ENCODE results near the gene ALX4. TPM values are rescaled to one million over a fixed set of nuclear protein-coding genes. Genes with fewer than 3 reads are reported as not detected.

ALX4 gene
- total and polyA plus RNA-seq, 2 donors (not counting 1 experiment from before 2014, with no cell fraction given): not detected

GRCh38 chr11:44316659-44317240, 6.8 kb upstream of the ALX4 start:
- Histone ChIP-seq H2AFZ (ENCODE audit: low read length) (no peak overlapping the region), H3K4me3 (replicated peaks in 1 of 4; ENCODE audit: control extremely low read depth in 1 of 4, insufficient read depth in 1 of 4, low read depth in 3 of 4, low read length in 4 of 4) (no peak overlapping the region), H3K4me1 (ENCODE audit: control insufficient read depth, extremely low read depth, insufficient read depth, low read length) (no peaks in the 10 kb centered on the region), H3K9ac (ENCODE audit: insufficient read depth, low read length) (no peak overlapping the region), H4K20me1 (ENCODE audit: control insufficient read depth, extremely low read depth, insufficient read depth, low read length) (no peaks in the 10 kb centered on the region), H3K79me2 (ENCODE audit: control insufficient read depth, insufficient read depth, low read length) (no peaks in the 10 kb centered on the region), H3K4me2 (ENCODE audit: extremely low read depth, insufficient read depth, low read length) (peak overlapping the region; percentile 64), H3K27ac (ENCODE audit: insufficient read depth, low read length) (no peak overlapping the region), H3K9me3 (ENCODE audit: control insufficient read depth, insufficient read depth, low read depth, low read length) (no peaks in the 10 kb centered on the region), H3K27me3 (ENCODE audit: control insufficient read depth, insufficient read depth, low read length) (peaks cover 89% of the 10 kb centered on the region), H3K36me3 (ENCODE audit: control insufficient read depth, insufficient read depth, low read length) (no peaks in the 10 kb centered on the region)
- TF ChIP-seq EZH2 (IDR thresholded peaks at IDR 0.05; ENCODE audit: low read length, missing control alignments) (peak; percentile 93), CTCF (conservative IDR thresholded peaks at IDR 0.05 in 1 of 2, IDR thresholded peaks at IDR 0.05 in 1 of 2; ENCODE audit: low read depth in 1 of 2, low read length in 2 of 2) (no peak)
- no peak for DNase-seq (ENCODE audit: low read depth in 2 of 2)

- DNase-seq (ENCODE audit: low read depth in 2 of 2): peak in 1 of 2 donors; percentile 52
- no peak overlapping the region for H2AFZ ChIP-seq (ENCODE audit: low read length)
- peak overlapping the region; percentile 64 for H3K4me2 ChIP-seq (ENCODE audit: extremely low read depth, insufficient read depth, low read length)
- no peaks in the 10 kb centered on the region for H3K4me1 ChIP-seq (ENCODE audit: control insufficient read depth, extremely low read depth, insufficient read depth, low read length)
- peak overlapping the region in 1 of 4 experiments; percentile 14 for H3K4me3 ChIP-seq (replicated peaks in 1 of 4; ENCODE audit: control extremely low read depth in 1 of 4, insufficient read depth in 1 of 4, low read depth in 3 of 4, low read length in 4 of 4)
- TF ChIP-seq CTCF (conservative IDR thresholded peaks at IDR 0.05 in 1 of 2, IDR thresholded peaks at IDR 0.05 in 1 of 2; ENCODE audit: low read depth in 1 of 2, low read length in 2 of 2) (no peak), EZH2 (IDR thresholded peaks at IDR 0.05; ENCODE audit: low read length, missing control alignments) (no peak)
- H3K27ac ChIP-seq (ENCODE audit: insufficient read depth, low read length): no peak overlapping the region
- H3K9me3 ChIP-seq (ENCODE audit: control insufficient read depth, insufficient read depth, low read depth, low read length): no peaks in the 10 kb centered on the region
- no peaks in the 10 kb centered on the region for H3K79me2 ChIP-seq (ENCODE audit: control insufficient read depth, insufficient read depth, low read length)
- no peaks in the 10 kb centered on the region for H4K20me1 ChIP-seq (ENCODE audit: control insufficient read depth, extremely low read depth, insufficient read depth, low read length)
- peaks cover 89% of the 10 kb centered on the region for H3K27me3 ChIP-seq (ENCODE audit: control insufficient read depth, insufficient read depth, low read length)
- no peaks in the 10 kb centered on the region for H3K36me3 ChIP-seq (ENCODE audit: control insufficient read depth, insufficient read depth, low read length)
- no peak overlapping the region for H3K9ac ChIP-seq (ENCODE audit: insufficient read depth, low read length)
These were observed 6.2 kb upstream of the ALX4 start for GRCh38 chr11:44315947-44316658.

DNA sequence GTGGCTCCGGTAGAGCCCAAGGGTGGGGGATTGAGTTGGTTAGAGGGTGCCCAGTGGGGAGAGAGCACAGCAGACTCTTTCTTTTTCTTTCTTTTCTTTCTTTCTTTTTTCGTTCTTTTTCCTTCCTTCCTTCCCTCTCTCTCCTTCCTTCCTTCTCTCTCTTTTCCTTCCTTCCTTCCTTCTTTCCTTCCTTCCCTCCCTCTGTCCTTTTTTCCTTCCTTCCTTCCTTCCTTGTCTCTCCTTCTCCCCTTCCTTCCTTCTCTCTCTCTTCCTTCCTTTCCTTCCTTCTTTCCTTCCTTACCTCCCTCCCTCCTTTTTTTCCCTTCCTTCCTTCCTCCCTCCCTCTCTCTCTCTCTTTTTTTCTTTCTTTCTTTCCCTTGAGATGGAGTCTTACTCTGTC, 4.8 kb upstream of the ALX4 start:
- H3K4me3 ChIP-seq (replicated peaks in 1 of 4; ENCODE audit: control extremely low read depth in 1 of 4, insufficient read depth in 1 of 4, low read depth in 3 of 4, low read length in 4 of 4): no peak overlapping the region
- no peak overlapping the region for H2AFZ ChIP-seq (ENCODE audit: low read length)
- no peak for DNase-seq (ENCODE audit: low read depth in 2 of 2)
- H3K4me2 ChIP-seq (ENCODE audit: extremely low read depth, insufficient read depth, low read length): no peak overlapping the region
- H3K27ac ChIP-seq (ENCODE audit: insufficient read depth, low read length): no peak overlapping the region
- no peak overlapping the region for H3K9ac ChIP-seq (ENCODE audit: insufficient read depth, low read length)
- no peaks in the 10 kb centered on the region for H4K20me1 ChIP-seq (ENCODE audit: control insufficient read depth, extremely low read depth, insufficient read depth, low read length)
- TF ChIP-seq EZH2 (IDR thresholded peaks at IDR 0.05; ENCODE audit: low read length, missing control alignments) (no peak), CTCF (conservative IDR thresholded peaks at IDR 0.05 in 1 of 2, IDR thresholded peaks at IDR 0.05 in 1 of 2; ENCODE audit: low read depth in 1 of 2, low read length in 2 of 2) (no peak)
- H3K9me3 ChIP-seq (ENCODE audit: control insufficient read depth, insufficient read depth, low read depth, low read length): no peaks in the 10 kb centered on the region
- H3K36me3 ChIP-seq (ENCODE audit: control insufficient read depth, insufficient read depth, low read length): no peaks in the 10 kb centered on the region
- no peaks in the 10 kb centered on the region for H3K79me2 ChIP-seq (ENCODE audit: control insufficient read depth, insufficient read depth, low read length)
- H3K27me3 ChIP-seq (ENCODE audit: control insufficient read depth, insufficient read depth, low read length): peaks cover 92% of the 10 kb centered on the region
- no peaks in the 10 kb centered on the region for H3K4me1 ChIP-seq (ENCODE audit: control insufficient read depth, extremely low read depth, insufficient read depth, low read length)
